Lung microvascular endothelial cell (primary cell): ENCODE measurements around the gene CCDC47. TPM values are rescaled to one million over a fixed set of nuclear protein-coding genes. Genes with fewer than 3 reads are reported as not detected.
A peak's percentile ranks its signal among the peaks of the same experiment; 100 is the strongest.
"Not testable (repeated sequence)": the region's sequence is repeated elsewhere in the genome, so short reads cannot be mapped to it uniquely, and the experiment has no call there.

Experiments used
- DNase-seq, 2 donors: peaks; one replicate each; pipeline versions ENCODE4 v3.0.0 to v3.0.0-alpha.2; 2010; ENCODE audit warnings: low read depth in 2 of 2
- total RNA-seq: library from RNA; depleted of rRNA; stranded (reverse); fragments of >200 nt; gene quantifications from 2 replicates; pipeline ENCODE4 v1.2.1, GENCODE V29; 2014

Gene CCDC47
- total RNA-seq, 1 donor from 2014 or later: 91.3 TPM

DNA sequence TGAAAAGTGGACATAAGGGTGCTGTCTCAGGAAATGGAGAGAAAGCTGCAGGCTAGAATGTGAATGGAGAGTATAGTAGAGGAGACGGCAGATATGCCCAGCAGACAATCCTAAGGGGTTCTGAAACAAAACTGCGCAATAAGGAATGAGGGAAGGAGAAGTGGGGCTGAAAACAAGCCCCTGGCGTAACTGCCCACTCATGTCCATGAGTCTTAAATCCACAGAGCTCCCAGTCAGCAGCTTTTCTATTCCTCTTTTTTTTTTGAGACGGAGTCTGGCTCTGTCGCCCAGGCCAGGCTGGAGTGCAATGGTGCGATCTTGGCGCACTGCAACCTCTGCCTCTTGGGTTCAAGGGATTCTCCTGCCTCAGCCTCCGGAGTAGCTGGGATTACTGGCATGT is 37.7 kb downstream of the CCDC47 start:
- no peak for DNase-seq

DNA sequence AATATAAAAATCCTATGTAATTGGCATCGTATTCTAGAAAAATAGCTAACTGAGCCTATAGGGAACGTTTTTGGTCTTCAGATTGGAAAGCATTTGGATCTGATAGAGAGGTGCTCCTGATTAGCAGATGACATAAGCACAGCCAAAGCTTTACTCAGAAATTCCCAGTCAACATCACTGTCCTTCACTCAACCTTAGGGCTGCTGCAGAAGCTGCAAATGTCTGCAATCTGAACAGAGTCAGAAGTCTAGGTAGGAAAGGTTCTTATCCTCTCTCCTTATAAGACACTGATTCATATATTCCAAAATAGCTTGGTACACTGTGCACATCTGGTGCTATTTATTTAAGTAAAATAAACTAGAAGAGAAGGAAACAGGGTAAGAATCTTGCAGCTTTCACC is 51.0 kb downstream of the CCDC47 start:
- peak in 1 of 2 donors; percentile 39 for DNase-seq

DNA sequence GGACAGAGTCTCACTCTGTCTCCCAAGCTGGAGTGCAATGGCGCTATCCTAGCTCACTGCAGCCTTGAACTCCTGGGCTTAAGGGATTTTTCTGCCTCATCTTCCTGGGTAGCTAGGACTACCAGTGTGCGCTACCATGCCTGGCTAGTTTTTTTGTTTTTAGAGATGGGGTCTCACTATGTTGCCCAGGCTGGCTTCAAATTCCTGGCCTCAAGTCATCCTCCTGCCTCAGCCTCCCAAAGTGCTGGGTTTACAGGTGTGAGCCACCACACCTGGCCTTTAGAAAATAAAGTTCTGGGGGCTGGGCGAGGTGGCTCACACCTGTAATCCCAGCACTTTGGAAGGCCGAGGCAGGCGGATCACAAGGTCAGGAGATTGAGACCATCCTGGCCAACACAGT is 53.2 kb downstream of the CCDC47 start:
- DNase-seq: not testable (repeated sequence)

DNA sequence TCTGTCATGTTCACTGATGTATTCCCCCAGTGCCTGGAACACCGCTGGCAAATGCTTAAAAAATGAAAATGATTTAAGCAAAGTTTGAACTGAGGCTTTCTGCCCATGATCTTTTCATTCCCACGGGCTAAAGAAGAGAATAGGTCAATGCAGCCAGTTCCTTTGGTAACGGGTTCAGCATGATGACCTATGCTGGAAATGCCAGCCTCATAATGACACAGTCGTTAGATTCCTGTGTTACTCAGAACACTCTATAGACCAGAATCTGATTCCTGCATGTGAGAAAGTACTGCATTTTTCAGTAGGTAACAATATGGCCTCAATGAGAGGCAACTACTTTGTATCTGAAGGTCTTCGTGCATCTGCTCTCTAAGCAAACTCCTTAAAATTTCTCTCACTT is 54.4 kb downstream of the CCDC47 start:
- DNase-seq: peak in 1 of 2 donors; percentile 93

DNA sequence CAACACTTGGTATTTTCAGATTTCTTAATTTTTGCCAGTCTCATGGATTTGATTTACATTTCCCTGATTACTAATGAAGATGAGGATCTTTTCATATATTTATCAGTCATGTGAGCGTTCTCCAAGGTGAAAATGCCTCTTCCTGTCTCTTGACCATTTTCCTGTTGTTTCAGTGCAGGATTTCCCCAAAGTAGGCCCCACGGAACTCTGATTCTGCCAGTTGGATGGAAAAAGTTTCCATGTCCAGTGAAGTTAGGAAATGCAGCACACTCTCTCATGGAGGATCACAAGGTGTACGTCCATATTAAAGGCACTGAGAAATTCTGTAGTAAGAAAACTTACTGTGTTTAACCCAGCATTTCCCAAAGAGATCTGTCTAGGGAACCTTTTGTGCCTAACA is 57.0 kb downstream of the CCDC47 start:
- peak; percentile 55 to 96 for DNase-seq

DNA sequence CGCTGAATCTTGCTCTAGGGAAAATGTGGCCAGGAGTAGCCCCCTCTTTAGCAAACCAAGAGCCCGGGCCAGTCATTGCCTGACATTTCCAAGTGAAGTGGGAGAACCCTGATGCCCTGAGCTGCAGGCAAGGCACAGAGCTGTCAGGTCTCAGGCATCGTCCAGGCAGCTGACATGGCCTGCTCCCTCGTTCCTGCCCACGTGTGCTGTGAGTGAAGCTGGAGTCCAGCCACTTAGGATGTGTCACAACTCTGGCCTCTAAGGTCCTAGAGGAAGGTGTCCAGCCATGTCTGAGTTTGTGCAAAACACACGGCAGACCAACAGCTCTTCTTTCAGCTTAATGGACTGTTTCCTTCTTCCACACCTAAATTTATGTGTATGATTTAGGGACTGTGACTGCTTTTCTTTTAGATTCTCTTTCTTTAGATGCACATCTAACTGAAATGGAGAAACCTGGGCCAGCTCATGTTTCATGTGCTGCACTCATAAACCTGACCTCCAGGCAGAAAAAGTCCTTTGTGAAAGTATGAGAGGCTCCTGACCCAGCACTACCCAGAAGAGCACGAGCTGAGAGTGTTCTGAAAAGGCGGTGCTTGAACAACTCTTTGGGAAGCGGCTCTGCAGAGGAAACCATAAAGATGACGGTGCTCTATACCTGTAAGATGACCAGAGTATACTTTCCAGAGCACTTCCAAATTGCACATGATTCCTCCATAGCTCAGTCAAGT is 58.7 kb downstream of the CCDC47 start:
- DNase-seq: peak; percentile 25 to 75

DNA sequence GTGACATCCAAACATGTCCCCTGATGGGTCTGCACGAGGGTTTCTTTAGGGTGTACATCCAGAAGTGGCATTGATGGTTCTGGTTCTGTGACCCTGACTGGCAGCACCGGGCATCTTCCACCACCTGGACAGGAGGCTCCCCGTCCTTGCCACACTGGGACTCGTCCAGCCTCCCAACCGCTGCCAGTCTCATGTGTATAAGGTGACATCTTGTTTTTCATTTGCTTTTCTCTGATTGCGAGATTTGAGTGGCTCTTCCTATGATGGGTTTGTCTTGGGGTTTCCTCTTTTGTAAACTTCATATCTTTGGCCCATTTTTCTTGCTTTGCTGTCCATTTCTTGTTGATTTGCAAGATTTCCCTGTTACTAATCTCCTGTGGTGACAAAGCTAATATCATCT is 64.3 kb downstream of the CCDC47 start:
- DNase-seq: no peak

DNA sequence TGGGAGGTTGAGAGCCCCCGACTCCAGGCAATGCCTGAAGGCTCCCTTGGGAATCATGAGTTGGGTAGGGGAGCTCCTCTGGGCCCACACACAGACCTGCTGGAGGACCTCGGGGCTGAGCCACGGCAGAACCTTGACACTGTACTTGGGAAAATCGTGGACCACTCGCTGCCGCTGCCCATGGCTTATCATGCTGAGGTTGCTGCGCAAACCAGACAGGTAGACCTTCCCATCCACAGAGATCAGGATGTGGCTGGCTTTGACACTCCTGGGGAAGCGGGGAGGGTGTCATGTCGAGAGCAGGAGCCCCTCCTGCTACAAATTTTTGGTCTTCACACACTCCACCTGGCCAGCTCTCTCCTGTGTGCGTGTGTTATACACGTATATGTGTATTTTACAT is 66.2 kb downstream of the CCDC47 start:
- DNase-seq: no peak

DNA sequence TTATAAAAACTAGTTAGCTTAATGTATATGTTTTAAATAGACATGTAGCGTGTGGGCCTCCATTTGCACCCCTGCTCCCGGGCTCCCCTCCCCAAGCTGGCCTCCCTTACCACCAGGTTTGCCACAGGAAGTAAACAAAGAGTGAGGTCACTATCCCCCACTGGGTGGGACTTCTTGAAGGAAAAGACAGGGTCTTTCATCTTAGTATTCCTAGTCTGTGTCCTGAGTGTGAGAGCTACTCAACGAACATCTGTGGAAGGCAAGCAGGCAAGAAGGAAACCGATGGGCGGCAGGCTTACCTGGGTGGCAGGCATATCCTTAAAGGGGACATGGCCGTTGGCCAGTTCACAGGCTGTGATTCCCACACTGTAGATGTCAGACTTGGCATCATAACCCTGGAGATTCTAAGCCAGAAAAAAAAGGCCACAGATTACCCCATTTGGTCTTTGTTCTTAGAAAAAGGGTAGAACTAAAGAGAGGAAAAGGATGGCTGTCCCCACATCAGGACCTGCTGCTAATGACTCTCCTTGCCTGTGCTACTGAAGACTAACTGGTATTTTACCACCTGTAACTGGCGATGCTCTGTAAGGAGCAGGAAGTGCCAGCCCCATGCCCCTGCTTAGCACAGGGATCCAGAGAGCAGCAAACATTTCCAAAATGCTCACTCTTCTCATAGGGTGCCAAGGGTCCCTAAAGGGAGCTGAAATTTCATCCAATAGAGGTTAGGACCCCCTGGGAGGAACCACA is 66.9 kb downstream of the CCDC47 start:
- DNase-seq: no peak

DNA sequence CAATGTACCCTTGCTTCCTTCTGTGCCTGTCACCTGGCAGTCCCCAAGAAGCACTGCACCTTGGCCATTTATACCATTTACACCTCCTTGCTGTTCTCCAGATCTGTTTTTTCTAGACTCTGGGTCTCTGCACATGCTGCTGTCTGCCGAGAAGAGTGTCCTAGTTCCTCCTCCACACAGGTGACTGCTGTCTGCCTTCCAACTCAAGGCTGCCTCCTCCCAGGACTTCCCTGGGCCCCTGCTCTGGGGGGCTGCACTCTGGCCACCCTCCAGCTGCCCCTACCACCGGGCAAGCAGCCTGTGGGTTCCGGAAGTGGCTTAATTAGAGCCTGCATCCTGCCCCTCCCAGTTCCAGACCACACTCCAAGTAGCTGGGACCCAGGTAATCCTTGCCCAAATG is 67.7 kb downstream of the CCDC47 start:
- DNase-seq: no peak

DNA sequence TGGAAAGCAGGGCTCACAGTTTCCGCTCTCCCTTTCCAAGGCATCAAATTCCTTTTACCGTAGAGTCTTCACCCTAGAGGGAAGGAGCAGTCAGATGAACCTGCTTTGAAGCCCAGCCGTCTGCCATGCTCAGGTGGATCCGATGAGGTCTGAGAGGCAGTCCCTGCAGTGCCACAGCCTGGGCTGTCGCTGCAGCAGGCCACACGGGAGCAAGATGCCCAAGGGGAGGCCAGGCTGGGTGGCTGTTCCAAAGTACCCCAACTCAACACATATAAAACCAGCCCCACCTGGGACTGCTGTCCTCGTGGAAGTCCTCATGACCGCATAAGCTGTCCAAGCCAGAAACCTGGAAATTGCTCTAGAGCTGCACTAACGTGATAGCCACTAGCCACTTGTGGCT is 68.6 kb downstream of the CCDC47 start:
- no peak for DNase-seq

DNA sequence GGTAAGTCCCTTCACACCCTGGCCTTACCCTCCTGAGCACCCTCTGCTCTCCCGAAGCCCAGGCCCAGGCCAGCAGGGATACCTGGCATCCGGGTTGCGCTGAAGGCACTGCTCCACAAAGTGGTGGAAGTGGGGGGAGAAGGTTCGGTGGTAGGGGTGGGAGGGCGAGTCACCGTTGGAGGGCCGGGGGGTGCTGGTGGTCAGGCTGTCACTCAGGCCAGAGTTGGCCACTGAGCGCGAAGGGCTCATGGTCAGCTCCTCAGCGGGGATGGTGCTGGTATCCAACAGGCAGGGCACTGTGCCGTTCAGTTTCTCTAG is 69.2 kb downstream of the CCDC47 start:
- DNase-seq: no peak

DNA sequence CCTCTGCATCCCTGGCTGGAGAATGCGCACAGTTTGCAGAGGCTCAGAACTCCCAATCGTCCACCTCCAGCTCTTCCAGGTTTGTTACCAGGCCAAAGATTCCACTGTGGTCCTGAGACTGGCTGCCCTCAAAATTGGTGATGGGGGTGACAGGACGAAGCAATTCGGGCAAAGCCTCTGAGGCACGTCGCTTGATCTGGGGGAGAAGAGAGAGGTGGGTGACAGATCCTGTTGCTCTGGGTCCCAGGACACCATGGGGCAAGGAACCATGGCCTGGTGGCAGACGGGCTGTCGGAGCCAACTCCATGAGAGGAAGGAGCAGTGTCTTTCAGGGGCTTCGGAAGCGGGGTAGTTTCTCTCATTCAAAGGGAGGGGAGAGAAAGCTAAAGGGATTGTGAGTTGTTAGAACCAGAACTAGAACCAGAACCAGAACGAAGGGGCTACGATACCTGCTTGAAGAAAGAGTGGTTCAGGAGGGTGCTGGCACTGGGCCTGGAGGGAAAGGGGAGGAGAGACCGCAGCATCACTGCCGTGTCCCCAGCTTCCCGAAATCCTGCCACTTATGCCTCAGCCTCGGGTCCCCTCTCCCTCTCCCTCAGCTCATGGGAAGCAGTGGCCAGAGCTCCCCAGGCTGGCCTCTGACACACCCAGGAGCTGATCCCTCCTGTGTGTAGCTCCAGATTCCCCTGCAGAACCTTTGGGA is 69.7 kb downstream of the CCDC47 start:
- no peak for DNase-seq

DNA sequence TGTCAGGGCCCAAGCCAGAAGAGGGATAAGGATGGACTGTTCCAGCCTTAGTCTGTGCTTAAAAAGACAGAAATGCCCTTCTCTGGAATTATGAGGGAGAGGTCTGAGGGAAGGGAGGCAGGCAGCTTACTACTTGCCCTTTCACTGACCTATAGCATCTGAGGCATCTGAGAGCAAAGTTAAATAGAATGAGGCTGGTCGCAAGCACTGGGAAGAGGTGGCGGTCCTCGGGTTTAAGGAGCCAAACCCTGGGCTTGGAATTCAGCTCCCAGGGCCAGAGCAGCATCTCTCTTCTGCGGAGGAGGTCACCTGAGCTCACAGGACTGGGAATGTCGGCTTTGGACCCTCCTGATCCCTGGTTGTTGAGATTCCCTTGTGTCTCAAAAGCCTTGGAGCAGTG is 70.4 kb downstream of the CCDC47 start:
- no peak for DNase-seq

DNA sequence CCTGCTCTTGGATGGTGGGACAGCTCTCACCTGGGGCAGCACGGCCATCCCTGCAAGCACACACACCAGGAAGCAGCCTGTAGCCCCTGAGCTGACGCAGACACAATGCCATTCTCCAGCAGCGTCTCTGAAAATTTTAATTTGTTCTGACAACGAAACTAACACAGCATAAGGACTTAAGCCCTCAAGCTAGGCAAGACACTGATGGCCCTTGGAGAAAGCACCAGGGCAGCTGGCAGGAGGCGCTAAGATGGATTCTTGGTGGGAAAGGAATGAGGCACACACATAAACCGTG is 70.7 kb downstream of the CCDC47 start:
- no peak for DNase-seq

DNA sequence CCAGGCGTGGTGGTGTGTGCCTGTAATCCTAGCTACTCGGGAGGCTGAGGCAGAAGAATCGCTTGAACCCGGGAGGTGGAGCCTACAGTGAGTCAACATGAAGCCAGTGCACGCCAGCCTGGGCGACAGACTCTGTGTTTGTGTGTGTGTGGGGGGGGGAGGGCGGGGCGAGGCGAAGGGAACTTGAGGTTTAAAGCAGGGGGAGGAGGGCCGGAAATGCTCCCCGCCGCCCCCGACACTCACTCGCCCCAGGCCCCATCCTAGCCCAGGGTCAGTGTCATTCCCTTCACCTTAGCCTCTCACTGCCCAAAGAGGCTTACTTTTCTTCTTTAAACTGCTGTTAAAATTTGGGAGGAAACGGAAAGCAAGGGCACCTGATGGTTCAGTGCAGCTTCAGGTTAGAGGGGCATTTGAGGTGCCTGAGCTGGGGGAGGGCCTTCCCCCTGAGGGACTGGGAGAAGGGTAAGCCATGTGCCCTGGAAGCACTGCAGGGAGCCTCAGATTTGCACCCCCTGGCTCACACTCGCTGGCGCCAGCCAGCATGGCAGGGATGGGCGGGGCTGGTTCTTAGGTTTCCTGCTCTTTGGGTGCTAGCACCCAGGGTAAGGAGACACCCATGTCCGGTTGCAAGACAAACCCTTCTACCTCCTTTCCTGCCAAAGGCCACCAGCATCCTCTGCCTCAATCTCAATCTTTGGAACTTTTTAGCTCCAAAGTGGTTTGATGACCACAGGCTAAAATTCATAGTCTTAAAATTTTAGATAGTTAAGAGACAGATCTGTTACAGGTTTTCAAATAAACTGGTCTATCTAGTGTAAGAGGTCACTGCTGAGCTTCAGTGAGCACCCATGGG is 71.3 kb downstream of the CCDC47 start:
- no peak for DNase-seq

DNA sequence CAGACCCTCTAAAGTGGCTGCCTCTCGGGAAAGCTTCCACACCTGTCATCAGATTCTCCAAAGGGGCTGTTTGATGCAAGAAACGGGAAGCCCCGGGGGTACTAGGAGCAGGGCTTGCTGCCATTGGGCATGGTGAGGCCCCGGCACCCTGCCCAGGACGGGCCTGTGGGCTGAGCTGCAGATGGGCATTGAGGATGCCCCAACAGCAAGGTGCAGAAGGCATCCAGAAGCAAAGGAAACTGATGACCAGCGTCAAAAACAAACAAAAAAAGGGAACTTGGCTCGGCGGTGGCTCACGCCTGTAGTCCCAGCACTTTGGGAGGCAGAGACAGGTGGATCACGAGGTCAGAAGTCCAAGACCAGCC is 72.0 kb downstream of the CCDC47 start:
- DNase-seq: no peak

DNA sequence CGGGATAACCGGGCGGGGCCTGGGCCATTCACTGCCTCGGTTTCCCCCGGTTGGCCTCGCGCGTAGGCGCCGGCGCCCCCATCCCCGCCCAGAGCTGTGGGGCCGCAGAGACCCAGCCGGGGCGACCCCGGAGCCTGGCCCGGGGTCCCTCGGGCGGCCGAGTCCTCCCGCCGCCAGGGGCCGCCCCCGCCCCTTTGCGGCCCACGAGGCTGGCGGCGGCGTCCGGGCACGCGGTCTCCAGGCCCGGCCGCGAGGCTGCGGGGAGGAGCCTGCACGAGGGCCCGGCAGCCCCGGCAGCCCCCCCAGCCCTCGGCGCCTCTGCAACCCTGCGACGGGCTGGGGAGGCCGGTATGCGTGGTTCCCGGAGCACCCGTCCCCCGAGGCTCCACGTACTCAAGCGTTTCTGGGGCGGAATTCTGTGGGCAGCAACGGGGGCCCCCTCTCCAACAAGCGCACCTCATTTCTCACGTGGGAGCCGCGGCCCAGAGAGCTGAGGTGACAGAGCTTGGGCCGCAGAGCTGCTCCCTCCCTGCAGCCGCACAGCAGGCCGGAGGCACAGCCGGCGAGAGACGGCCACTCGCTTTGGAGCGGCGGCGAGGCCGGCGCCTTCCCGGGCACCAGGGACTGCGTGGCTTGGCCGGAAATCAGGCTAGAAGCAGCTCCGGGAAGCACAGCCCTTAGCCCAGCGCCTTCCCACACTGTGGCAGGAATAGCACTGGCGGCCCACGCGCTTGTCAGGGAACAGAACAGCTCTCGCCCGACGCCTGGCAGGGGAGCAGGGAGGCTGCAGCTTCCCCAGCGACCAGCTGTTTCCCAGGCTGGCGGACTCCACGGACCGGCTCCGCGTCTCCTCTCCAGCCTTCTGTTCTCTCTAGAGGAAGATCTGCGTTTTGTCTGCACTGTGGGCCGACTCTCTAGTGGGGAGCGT is 72.6 kb downstream of the CCDC47 start:
- peak; percentile 70 to 81 for DNase-seq

DNA sequence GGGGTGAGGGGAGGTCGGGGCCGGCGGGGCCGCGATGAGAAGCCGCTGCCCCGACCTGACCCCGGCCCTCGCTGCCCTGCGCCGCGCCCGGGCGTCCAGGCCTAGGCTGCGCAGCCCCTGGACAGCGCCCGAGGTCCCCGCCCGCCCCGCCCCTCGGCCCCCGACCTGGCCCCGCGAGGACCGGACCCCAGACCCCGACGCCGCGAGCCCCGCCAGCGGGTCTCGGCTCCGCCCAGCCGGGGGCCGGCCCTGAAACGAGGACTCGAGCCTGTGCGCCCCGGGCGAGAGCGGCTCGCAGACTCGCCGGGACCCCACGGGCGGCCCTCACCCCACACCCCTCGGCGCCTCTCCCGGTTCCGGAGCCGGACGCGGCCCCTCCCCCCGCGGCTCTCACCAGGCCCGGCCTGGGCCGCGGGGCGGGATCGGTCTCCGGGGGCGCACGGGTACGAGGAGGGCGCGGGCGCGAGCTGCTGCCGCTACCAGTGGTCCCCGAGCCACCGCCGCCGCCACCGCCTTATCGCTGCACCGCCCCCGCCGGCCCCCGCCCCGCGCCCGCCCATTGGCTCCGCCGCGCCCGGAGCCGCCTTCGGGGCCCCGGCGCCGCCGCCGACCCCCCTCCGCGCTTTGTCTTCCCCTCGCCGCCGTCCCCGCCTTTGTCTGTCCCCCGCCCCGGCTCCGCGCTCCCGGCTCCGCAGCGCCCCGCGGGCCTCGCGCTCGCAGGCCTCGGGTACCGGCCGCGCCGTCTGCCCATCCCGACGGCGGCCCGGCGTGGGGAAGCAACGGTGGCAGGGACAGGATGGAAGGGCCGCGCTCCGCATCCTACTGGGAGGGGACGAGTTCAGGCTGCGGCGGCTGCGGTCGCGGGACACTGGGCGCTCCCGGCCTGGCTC is 73.5 kb downstream of the CCDC47 start, which contains the start of gene LIMD2:
LIMD2 (minus strand) TSS at position 488 of the 890 bp plus-strand sequence. CDS start 827 bp downstream, outside the sequence.
- DNase-seq: peak; percentile 51 to 77
